AG10803 (cell line): ENCODE data around the gene STEAP3.
A peak's percentile ranks its signal among the peaks of the same experiment; 100 is the strongest.

Experiments
- DNase-seq: peaks from one replicate; pipeline ENCODE4 v3.0.0; 2010; ENCODE audit warnings: low read depth
- H3K4me3 ChIP-seq: 2 replicates; pipeline ENCODE4 v1.5.1; 2011; ENCODE audit warnings: mild to moderate bottlenecking, low read length, control low read depth
- TF ChIP-seq, protein P1 (sequence below): conservative IDR thresholded peaks from 2 replicates; pipeline ENCODE4 v1.5.1; 2011; ENCODE audit warnings: mild to moderate bottlenecking, low read length, control low read depth, inconsistent platforms

Gene STEAP3

DNA sequence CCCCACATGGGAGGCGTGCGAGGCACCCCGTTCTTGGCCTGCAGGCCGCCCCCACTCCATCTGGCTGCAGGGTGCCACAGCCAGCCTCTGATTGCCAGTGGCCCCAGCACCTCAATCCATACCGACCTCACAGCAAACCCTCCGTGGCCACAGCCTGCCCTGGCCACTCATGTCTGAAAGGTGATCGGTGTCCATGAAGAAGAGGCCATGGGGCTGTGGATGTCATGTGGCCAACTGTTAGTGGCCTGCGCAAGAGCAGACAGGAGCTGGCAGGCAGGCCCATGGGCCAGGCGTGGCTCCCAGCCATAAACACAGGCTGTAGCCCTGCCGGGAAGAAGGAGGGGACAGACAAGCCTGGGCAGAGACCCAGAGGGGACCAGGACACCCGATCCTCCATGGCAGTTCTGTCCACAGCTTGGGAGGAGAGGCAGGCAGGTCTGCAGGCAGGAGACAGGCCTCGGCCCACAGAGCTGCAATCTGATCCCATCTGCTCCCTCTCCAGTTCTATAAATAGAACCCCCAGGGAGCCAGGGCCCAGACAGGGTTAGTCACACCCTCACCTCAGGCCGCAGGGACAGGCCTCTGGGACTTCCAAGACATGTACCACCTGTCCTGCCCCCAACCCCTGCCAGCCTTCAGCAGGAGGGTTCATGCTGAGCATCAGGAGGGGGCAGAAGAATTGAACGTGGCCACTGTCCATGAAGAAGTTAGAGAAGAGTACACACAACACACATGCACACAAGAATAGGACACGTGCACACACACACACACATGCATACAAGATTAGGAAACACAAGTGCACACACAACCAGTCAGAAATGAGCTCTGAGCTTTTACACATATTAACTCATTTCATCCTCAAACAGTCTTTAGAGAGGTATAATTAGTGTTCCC, 16.9 kb downstream of the STEAP3 start:
- H3K4me3 ChIP-seq, result no peak overlapping the region
- DNase-seq, result peak; percentile 75
- TF ChIP-seq, protein P1, sequence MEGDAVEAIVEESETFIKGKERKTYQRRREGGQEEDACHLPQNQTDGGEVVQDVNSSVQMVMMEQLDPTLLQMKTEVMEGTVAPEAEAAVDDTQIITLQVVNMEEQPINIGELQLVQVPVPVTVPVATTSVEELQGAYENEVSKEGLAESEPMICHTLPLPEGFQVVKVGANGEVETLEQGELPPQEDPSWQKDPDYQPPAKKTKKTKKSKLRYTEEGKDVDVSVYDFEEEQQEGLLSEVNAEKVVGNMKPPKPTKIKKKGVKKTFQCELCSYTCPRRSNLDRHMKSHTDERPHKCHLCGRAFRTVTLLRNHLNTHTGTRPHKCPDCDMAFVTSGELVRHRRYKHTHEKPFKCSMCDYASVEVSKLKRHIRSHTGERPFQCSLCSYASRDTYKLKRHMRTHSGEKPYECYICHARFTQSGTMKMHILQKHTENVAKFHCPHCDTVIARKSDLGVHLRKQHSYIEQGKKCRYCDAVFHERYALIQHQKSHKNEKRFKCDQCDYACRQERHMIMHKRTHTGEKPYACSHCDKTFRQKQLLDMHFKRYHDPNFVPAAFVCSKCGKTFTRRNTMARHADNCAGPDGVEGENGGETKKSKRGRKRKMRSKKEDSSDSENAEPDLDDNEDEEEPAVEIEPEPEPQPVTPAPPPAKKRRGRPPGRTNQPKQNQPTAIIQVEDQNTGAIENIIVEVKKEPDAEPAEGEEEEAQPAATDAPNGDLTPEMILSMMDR, result no peak

DNA sequence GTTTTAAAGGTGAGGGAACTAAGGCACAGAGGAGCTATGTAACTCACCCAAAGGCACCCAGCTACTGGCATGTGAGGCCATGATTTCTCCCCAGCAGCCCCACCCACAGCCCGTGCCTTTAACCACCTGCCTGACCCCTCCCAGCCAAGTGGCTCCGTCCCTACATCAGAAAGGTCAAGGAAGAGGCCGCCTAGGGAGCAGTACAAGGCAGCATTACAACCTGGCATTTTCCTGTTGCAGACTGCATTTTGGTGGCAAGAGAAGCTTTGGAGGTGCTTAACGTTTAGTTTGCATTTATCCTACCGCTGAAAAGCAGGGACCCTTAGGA, 17.5 kb downstream of the STEAP3 start:
- DNase-seq, result no peak
- H3K4me3 ChIP-seq, result no peak overlapping the region
- TF ChIP-seq, protein P1, result no peak

DNA sequence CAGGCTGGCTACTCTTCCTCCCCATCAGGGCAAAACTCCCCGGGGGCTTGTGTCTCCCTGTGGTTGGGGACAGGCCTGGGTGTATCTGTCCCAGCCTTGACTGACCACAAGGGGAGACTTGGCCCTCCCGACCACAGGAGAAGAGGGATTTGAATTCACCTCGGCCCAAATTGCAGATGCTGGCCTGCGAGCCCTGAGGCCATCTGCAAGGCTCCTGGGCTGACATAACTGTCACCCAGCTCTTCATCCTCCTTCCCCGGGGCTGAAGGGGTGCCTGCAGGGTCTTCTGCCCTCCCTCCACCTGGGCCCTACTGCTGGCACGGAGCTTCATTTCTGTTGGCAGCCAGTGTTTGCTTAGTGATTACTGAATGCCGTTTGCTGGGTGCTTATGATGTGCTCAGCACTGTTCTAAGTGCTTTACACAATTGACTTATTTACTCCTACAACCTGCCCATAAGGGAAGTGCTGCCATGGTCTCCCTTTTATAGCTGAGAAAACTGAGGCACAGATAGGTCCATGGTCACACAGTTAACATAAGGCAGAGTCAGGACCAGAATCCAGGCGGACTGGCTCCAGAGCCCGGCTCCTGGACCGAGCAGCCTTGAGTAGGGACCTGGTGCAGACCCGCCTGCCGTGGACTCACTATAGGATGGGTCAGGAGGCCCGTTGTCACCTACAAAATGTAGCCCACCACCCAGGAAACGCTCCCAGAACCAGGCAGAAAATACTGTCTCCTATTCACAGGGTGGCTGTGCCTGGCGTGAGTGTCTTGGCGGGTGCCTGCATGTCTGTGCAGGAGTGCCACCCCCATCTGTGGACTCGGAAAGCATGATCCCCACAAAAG, 18.9 kb downstream of the STEAP3 start:
- H3K4me3 ChIP-seq, result no peak overlapping the region
- TF ChIP-seq, protein P1, result no peak
- no peak for DNase-seq

DNA sequence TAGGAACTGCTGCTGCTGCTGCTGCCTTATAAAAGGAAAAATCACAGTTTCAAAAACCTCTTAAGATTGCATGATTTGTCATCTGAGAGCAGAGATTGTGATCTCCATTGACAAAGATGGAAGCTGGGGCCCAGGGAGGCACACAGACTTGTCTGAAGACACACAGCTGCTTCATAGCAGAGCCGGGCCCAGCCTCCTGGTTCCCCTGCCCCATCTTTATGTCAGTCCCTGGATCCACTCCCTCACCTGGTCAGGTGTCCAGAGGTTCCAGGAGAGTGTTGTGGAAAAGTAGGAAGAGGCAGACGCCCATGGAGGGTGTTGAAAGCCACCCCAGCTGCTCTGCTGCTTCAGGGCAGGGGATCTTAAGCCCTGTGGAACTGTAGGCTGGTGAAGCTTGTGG, 20.0 kb downstream of the STEAP3 start:
- TF ChIP-seq, protein P1, result no peak
- H3K4me3 ChIP-seq, result no peak overlapping the region
- no peak for DNase-seq

DNA sequence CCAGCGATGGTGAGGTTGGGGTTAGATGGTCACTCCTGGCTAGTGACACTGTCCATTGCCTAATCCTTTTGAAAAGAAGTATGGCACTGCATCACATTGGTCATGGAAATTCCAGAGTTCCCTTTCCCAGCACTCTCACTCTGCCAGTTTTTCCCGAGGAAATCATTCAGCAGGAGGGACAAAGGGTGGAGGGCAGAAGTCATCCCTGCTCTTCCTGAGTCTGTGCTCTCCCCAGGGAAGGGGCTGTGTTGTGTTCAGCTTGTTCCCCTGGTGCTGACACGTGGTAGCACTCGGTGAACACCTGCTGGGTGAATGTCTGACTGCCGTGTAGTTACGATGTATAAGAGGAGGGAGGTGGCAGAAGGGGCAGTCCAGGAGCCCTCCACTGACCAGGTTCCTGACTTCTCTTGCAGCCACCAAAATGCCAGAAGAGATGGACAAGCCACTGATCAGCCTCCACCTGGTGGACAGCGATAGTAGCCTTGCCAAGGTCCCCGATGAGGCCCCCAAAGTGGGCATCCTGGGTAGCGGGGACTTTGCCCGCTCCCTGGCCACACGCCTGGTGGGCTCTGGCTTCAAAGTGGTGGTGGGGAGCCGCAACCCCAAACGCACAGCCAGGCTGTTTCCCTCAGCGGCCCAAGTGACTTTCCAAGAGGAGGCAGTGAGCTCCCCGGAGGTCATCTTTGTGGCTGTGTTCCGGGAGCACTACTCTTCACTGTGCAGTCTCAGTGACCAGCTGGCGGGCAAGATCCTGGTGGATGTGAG, 21.6 kb downstream of the STEAP3 start:
- no peak for DNase-seq
- TF ChIP-seq, protein P1, result no peak
- no peak overlapping the region for H3K4me3 ChIP-seq

DNA sequence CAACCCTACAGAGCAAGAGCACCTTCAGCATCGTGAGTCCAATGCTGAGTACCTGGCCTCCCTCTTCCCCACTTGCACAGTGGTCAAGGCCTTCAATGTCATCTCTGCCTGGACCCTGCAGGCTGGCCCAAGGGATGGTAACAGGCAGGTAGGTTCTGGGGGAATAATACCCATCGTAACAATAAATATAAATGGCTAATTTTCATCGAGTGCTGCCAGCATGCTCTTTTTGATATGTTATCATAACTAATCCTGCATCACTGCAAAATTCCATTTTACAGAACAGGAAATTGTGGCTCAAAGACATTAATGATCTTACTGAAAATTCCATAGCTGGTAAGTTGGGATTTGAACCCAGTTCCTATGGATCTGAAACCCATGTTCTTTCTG, 22.2 kb downstream of the STEAP3 start:
- H3K4me3 ChIP-seq, result no peak overlapping the region

More for the DNA sequence above, 22.2 kb downstream of the STEAP3 start:
- no peak for DNase-seq
- TF ChIP-seq, protein P1, result no peak
